GM12875 (cell line): Measurements from ENCODE around the gene THBS2.

ENCODE experiments used
- H3K4me3 ChIP-seq: one replicate; pipeline ENCODE4 v1.5.1; 2011; ENCODE audit warnings: low read depth, low read length, control low read depth
- CTCF ChIP-seq: IDR thresholded peaks from 2 replicates; pipeline ENCODE4 v1.5.1; 2011; ENCODE audit warnings: low read depth, mild to moderate bottlenecking, control low read depth, inconsistent platforms, low read length, moderate library complexity, borderline replicate concordance; ENCODE audit not compliant: insufficient read depth

The THBS2 gene

DNA sequence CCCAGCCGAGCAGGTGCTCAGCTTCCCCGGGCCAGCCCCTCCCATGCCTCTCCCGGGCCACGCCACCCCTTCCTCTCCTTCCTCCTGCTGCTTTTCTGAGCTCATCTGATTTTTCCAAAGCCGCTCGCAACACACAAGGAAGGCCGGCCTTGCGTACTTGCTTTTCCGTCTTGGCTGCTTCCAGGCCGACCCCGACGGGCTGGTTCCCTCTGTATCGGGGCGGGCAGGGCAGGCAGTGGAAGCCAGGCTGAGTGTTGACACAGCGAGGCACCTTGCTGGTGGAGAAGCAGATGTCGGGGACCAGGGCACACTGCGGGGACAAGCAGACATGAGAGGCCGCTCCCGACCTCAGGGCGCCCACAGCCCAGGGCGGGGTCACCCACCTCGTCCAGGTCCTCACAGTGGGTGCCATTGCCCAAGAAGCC is 21.1 kb downstream of the THBS2 start:
- TF ChIP-seq CTCF, result no peak
- no peak overlapping the region for H3K4me3 ChIP-seq

DNA sequence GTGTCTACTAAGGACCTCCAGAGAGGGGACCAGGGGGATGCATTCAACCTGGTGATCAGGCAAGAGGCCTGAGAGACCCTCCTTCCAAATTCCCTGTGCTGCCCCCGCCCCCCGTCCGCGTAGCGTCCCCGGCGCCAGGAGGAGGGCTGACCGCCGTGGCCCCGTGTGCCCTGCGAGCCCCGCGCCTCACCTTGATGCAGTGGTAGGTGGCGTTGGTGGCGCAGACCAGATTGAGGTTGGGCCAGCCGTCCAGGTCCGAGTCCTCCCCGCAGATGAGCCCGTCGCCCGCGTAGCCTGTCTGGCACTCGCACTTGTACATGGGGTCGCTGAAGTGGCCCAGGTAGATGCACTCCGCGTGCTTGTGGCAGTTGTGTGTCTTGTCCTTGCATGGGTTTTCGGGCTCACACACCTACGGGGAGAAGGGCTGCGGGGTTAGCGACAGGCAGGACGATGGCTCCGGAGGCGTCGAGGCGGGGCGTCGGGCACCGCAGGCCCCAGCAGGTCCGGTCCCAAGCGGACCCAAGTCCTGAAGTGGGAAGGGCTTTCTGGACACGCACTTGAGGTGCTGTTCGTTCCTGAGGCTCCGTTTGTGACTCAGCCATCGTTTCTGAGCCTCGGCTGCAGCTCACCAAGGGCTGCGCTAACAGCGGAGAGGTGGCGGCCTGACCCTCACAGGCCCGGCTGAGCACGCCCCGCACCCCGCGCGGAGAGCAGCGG is 21.7 kb downstream of the THBS2 start:
- TF ChIP-seq CTCF, result no peak
- no peak overlapping the region for H3K4me3 ChIP-seq

DNA sequence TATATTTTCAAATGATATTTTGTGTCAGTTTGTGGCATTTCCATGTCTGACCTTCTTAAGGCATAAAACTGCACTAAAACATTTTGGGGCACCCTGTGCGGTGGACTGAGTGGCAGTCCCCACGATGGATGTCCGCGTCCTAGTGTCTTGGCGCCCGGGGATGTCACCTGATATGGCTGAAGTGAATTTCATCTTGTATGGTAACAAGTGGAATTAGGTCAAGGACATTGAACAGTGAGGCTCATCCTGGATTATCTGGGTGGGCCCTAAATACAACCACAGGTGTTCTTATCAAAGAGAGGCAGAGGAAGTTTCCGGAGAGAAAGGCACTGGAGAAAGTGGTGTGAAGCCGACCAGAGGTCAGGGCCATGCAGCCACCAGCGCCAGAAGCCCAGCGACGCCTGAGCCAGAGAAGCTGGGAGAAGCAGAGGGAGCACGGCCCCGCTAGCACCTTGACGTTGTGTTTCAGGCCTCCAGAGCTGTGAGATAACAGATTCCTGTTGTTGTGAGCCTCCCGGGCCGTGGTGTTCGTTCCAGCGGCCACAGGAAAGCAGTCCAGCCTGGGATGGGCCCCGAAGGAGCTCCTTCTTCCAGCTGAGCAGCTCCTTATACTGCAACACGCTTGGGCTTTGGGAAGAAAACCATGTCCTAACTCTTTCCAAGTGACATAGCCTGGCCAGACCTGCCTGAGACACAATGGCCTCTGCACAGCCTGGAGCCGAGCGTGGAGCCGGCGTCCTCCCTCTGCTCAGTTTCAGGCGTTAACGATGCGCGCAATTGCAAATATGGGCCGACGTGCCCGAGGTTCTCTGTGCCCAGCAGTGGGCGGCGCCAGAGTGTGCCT is 22.5 kb downstream of the THBS2 start:
- no peak overlapping the region for H3K4me3 ChIP-seq
- no peak for TF ChIP-seq CTCF

GRCh38 chr6:169230322-169230665 is 23.4 kb downstream of the THBS2 start:
- no peak for TF ChIP-seq CTCF
- no peak overlapping the region for H3K4me3 ChIP-seq

- no peak overlapping the region for H3K4me3 ChIP-seq
- TF ChIP-seq CTCF, result no peak
Measured at GRCh38 chr6:169229615-169230321, 23.9 kb downstream of the THBS2 start.

- H3K4me3 ChIP-seq, result no peak overlapping the region
- no peak for TF ChIP-seq CTCF
Measured at GRCh38 chr6:169227116-169227515, 26.5 kb downstream of the THBS2 start.

DNA sequence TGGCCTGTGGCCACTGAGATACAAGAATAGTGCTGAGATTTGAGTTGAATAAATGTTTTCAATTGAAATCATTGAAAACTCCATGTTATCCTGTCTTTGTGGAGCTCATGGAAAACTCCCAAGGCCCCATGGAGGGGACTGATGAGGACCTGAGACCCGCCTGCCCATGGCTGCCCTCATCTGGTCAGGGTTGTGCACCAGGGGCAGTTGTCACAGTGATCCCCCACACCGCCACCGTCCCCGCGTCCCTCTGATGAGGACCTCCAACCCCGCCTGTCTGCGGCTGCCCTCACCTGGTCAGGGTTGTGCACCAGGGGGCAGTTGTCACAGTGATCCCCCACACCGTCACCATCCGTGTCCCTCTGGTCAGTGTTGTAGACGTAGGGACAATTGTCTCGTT is 27.8 kb downstream of the THBS2 start:
- no peak for TF ChIP-seq CTCF
- H3K4me3 ChIP-seq, result no peak overlapping the region
